Keratinocyte (primary cell): ENCODE results near the gene C14orf93.
"Not testable (repeated sequence)": the region's sequence is repeated elsewhere in the genome, so short reads cannot be mapped to it uniquely, and the experiment has no call there.

Experiments
- EZH2 ChIP-seq: IDR thresholded peaks from one replicate; pipeline ENCODE4 v1.6.1; 2012; ENCODE audit warnings: inconsistent platforms, mild to moderate bottlenecking, low read length, moderate library complexity
- TF ChIP-seq, protein P1 (sequence below), 3 experiments: IDR thresholded peaks in 1 of 3; conservative IDR thresholded peaks in 1 of 3; optimal IDR thresholded peaks in 1 of 3; 2 replicates in 2 of 3; 3 replicates in 1 of 3; pipeline versions ENCODE3 to v1.5.1; 2011; ENCODE audit warnings: low read length in 3 of 3, mild to moderate bottlenecking in 3 of 3, moderate library complexity in 2 of 3, control low read depth in 1 of 3, inconsistent platforms in 1 of 3; ENCODE audit not compliant: insufficient read depth in 2 of 3; ENCODE audit errors: extremely low read depth in 1 of 3

DNA sequence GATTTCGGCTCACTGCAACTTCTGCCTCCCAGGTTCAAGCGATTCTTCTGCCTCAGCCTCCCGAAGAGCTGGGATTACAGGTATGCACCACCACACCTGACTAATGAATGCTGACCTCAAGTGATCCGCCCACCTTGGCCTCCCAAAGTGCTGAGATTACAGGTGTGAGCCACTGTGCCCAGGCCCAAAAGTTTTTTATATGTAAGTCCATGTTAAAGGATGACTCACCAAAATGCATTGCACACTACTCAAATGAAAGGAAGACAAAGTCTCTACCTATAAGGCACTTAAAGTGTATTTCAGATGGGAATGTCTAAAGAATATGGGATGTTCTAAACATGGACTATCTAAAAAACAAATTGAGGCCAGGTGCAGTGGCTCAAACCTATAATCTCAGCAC, 5.7 kb downstream of the C14orf93 start:
- TF ChIP-seq, protein P1, sequence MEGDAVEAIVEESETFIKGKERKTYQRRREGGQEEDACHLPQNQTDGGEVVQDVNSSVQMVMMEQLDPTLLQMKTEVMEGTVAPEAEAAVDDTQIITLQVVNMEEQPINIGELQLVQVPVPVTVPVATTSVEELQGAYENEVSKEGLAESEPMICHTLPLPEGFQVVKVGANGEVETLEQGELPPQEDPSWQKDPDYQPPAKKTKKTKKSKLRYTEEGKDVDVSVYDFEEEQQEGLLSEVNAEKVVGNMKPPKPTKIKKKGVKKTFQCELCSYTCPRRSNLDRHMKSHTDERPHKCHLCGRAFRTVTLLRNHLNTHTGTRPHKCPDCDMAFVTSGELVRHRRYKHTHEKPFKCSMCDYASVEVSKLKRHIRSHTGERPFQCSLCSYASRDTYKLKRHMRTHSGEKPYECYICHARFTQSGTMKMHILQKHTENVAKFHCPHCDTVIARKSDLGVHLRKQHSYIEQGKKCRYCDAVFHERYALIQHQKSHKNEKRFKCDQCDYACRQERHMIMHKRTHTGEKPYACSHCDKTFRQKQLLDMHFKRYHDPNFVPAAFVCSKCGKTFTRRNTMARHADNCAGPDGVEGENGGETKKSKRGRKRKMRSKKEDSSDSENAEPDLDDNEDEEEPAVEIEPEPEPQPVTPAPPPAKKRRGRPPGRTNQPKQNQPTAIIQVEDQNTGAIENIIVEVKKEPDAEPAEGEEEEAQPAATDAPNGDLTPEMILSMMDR (optimal IDR thresholded peaks at IDR 0.05 in 1 of 3, IDR thresholded peaks at IDR 0.05 in 1 of 3, conservative IDR thresholded peaks at IDR 0.05 in 1 of 3; ENCODE audit: extremely low read depth in 1 of 3, insufficient read depth in 2 of 3, low read length in 3 of 3), result not testable (repeated sequence)
- not testable (repeated sequence) for TF ChIP-seq EZH2
